Liver (tissue), 9 donors: ENCODE results near the gene SLC12A7. TPM values are rescaled to one million over a fixed set of nuclear protein-coding genes. Genes with fewer than 3 reads are reported as not detected.

ENCODE experiments used
- DNase-seq: peaks from one replicate; pipeline ENCODE4 v3.0.0-alpha.2; 2017; ENCODE audit warnings: low spot score
- H3K27ac ChIP-seq, 2 donors: one replicate each; pipeline ENCODE4 v1.7.0; 2013; ENCODE audit warnings: inconsistent platforms in 2 of 2, low read length in 2 of 2, control low read depth in 1 of 2, low read depth in 1 of 2, mild to moderate bottlenecking in 1 of 2
- H3K27me3 ChIP-seq, 4 donors: one replicate each; pipeline versions ENCODE4 v1.6.1 to v1.7.0; 2013; ENCODE audit warnings: low read length in 3 of 4, inconsistent platforms in 1 of 4, mild to moderate bottlenecking in 1 of 4, moderate library complexity in 1 of 4; ENCODE audit not compliant: control insufficient read depth in 4 of 4, insufficient read depth in 4 of 4
- H3K36me3 ChIP-seq, 4 donors: one replicate each; pipeline versions ENCODE4 v1.6.1 to v1.7.0; 2013; ENCODE audit warnings: low read length in 3 of 4, mild to moderate bottlenecking in 3 of 4, low read depth in 1 of 4, moderate library complexity in 1 of 4; ENCODE audit not compliant: control insufficient read depth in 4 of 4, insufficient read depth in 3 of 4
- H3K4me1 ChIP-seq, 4 donors: one replicate each; pipeline versions ENCODE4 v1.6.1 to v1.7.0; 2013; ENCODE audit warnings: low read length in 3 of 4, mild to moderate bottlenecking in 3 of 4, moderate library complexity in 1 of 4; ENCODE audit not compliant: control insufficient read depth in 4 of 4, insufficient read depth in 4 of 4
- H3K4me3 ChIP-seq, 3 donors: one replicate each; pipeline versions ENCODE4 v1.6.1 to v1.7.0; 2013; ENCODE audit warnings: low read length in 3 of 3, control low read depth in 1 of 3, low read depth in 1 of 3, mild to moderate bottlenecking in 1 of 3
- H3K9ac ChIP-seq, 2 donors: one replicate each; pipeline ENCODE4 v1.7.0; 2013; ENCODE audit warnings: low read length in 2 of 2, mild to moderate bottlenecking in 2 of 2, moderate library complexity in 2 of 2, control low read depth in 1 of 2, low read depth in 1 of 2
- H3K9me3 ChIP-seq, 4 donors: one replicate each; pipeline versions ENCODE4 v1.6.1 to v1.7.0; 2013; ENCODE audit warnings: low read length in 3 of 4; ENCODE audit not compliant: control insufficient read depth in 4 of 4
- ATF3 ChIP-seq: IDR thresholded peaks from 2 replicates; pipeline ENCODE4 v1.6.1; 2016; ENCODE audit warnings: antibody characterized with exemption
- CTCF ChIP-seq: fragments of 150-350 bp; IDR thresholded peaks from 2 replicates; pipeline ENCODE4 v1.5.1; 2017; ENCODE audit warnings: improper control_type of control experiment, low read depth, low read length; ENCODE audit not compliant: missing input control
- EGR1 ChIP-seq, 2 donors: IDR thresholded peaks; 2 replicates each; pipeline ENCODE4 v1.6.1; 2016 to 2018; ENCODE audit warnings: antibody characterized with exemption in 2 of 2, low read depth in 2 of 2
- FOXA1 ChIP-seq: IDR thresholded peaks from 2 replicates; pipeline ENCODE4 v1.6.1; 2016; ENCODE audit warnings: antibody characterized with exemption
- FOXA2 ChIP-seq: IDR thresholded peaks from 2 replicates; pipeline ENCODE4 v1.6.1; 2016; ENCODE audit warnings: antibody characterized with exemption
- HNF4A ChIP-seq, 2 donors: conservative IDR thresholded peaks; 2 replicates each; pipeline ENCODE4 v1.6.1; 2016; ENCODE audit warnings: antibody characterized with exemption in 2 of 2, mild to moderate bottlenecking in 2 of 2
- HNF4G ChIP-seq: IDR thresholded peaks from 2 replicates; pipeline ENCODE4 v1.6.1; 2016; ENCODE audit warnings: antibody characterized with exemption
- JUND ChIP-seq, 2 donors: IDR thresholded peaks; 2 replicates each; pipeline ENCODE4 v1.6.1; 2016; ENCODE audit warnings: antibody characterized with exemption in 2 of 2
- MAX ChIP-seq: IDR thresholded peaks from 2 replicates; pipeline ENCODE4 v1.6.1; 2016; ENCODE audit warnings: antibody characterized with exemption
- NR2F2 ChIP-seq: IDR thresholded peaks from 2 replicates; pipeline ENCODE4 v1.6.1; 2016; ENCODE audit warnings: antibody characterized with exemption
- RAD21 ChIP-seq, 2 donors: IDR thresholded peaks; 2 replicates each; pipeline ENCODE4 v1.6.1; 2016; ENCODE audit warnings: antibody characterized with exemption in 2 of 2, mild to moderate bottlenecking in 2 of 2
- REST ChIP-seq: IDR thresholded peaks from 2 replicates; pipeline ENCODE4 v1.6.1; 2016; ENCODE audit warnings: antibody characterized with exemption, mild to moderate bottlenecking
- RXRA ChIP-seq, 2 donors: IDR thresholded peaks; 2 replicates each; pipeline ENCODE4 v1.6.1; 2017 to 2018; ENCODE audit warnings: antibody characterized with exemption in 2 of 2, mild to moderate bottlenecking in 1 of 2
- SP1 ChIP-seq: IDR thresholded peaks from 2 replicates; pipeline ENCODE4 v1.6.1; 2018; ENCODE audit warnings: antibody characterized with exemption, mild to moderate bottlenecking
- TAF1 ChIP-seq: conservative IDR thresholded peaks from 2 replicates; pipeline ENCODE4 v1.6.1; 2016; ENCODE audit warnings: antibody characterized with exemption, mild to moderate bottlenecking
- YY1 ChIP-seq: IDR thresholded peaks from 2 replicates; pipeline ENCODE4 v1.6.1; 2016; ENCODE audit warnings: antibody characterized with exemption, mild to moderate bottlenecking
- ZBTB33 ChIP-seq: IDR thresholded peaks from 2 replicates; pipeline ENCODE4 v1.6.1; 2016; ENCODE audit warnings: antibody characterized with exemption
- WGBS: extraction: QIAGEN DNeasy Blood & Tissue Kit; methylation state at CpG from one replicate; pipeline ENCODE4 v1.1.7; 2013; 5-methylcytosine and 5-hydroxymethylcytosine counted together
- polyA plus RNA-seq, 2 donors: library from polyadenylated mRNA; stranded (reverse) in 1 of 2; unstranded in 1 of 2; fragments of 200-250 nt in 1 of 2; fragments of >200 nt in 1 of 2; fragmentation: Nextera tagmentation in 1 of 2; extraction: Ambion mirVana in 1 of 2; gene quantifications; one replicate each; pipeline versions ENCODE4 v1.2.1 to v1.2.3, GENCODE V29; 2013 to 2015
- total RNA-seq, 2 donors: library from RNA; depleted of rRNA; stranded (reverse); fragments of >200 nt; gene quantifications; one replicate each; pipeline ENCODE4 v1.2.3, GENCODE V29; 2014
- donor health status: healthy.
- donor health status: healthy.
- donor health status: healthy.
- donor health status: healthy.
- donor health status: healthy.

SLC12A7 gene
- total and polyA plus RNA-seq, 4 donors, result 12.3 to 64.2 (median 28.9) TPM

- H3K36me3 ChIP-seq, result no peaks in the 10 kb centered on the region
- TF ChIP-seq JUND (IDR thresholded peaks at IDR 0.05) (no peak), FOXA1 (no peak), RAD21 (IDR thresholded peaks at IDR 0.05) (no peak), HNF4A (conservative IDR thresholded peaks at IDR 0.05) (no peak), RXRA (IDR thresholded peaks at IDR 0.05) (no peak), MAX (no peak)
- 94% methylated on average over 14 of the region's 14 CpGs for WGBS
- no peaks in the 10 kb centered on the region for H3K27me3 ChIP-seq
- no peak overlapping the region for H3K9ac ChIP-seq
- no peak for DNase-seq
- H3K4me1 ChIP-seq, result no peaks in the 10 kb centered on the region
- H3K4me3 ChIP-seq, result no peak overlapping the region
- H3K27ac ChIP-seq, result no peak overlapping the region
- H3K9me3 ChIP-seq, result no peaks in the 10 kb centered on the region
Observed at GRCh38 chr5:1032551-1033027, 79.3 kb downstream of the SLC12A7 start.

- H3K4me3 ChIP-seq, result no peak overlapping the region
- H3K9ac ChIP-seq, result no peak overlapping the region
- H3K27ac ChIP-seq, result no peak overlapping the region
- no peaks in the 10 kb centered on the region for H3K4me1 ChIP-seq
- H3K27me3 ChIP-seq, result no peaks in the 10 kb centered on the region
- no peak for TF ChIP-seq RXRA (IDR thresholded peaks at IDR 0.05)
- TF ChIP-seq REST, result no peak
- no peak for TF ChIP-seq JUND (IDR thresholded peaks at IDR 0.05)
- no peak for TF ChIP-seq ATF3
- TF ChIP-seq SP1, result no peak
- TF ChIP-seq YY1, result no peak
- no peak for TF ChIP-seq FOXA2
- no peak for TF ChIP-seq MAX
- TF ChIP-seq NR2F2, result no peak
- no peak for TF ChIP-seq TAF1
- no peak for TF ChIP-seq HNF4G
- TF ChIP-seq RAD21 (IDR thresholded peaks at IDR 0.05), result no peak
- TF ChIP-seq CTCF, result no peak
- no peak for TF ChIP-seq ZBTB33
- no peak for TF ChIP-seq FOXA1
- no peak for TF ChIP-seq HNF4A (conservative IDR thresholded peaks at IDR 0.05)
- no peak for TF ChIP-seq EGR1 (IDR thresholded peaks at IDR 0.05; ENCODE audit: low read depth in 2 of 2)
- DNase-seq, result no peak
- WGBS, result 91% methylated on average over 16 of the region's 16 CpGs
- H3K9me3 ChIP-seq, result no peaks in the 10 kb centered on the region
- H3K36me3 ChIP-seq, result no peaks in the 10 kb centered on the region
Observed at GRCh38 chr5:1032011-1032410, 79.9 kb downstream of the SLC12A7 start.
